NK-92 treated with Interleukin-12 subunit alpha and Interleukin-12 subunit beta, amount 100 ng/mL, for 24 hours (cell line): ENCODE measurements around the gene ZNF263.
A peak's percentile ranks its signal among the peaks of the same experiment; 100 is the strongest.

Experiments used
- DNase-seq: peaks from one replicate; lab custom pipeline; 2025; lab: John Stamatoyannopoulos, UW

The ZNF263 gene

DNA sequence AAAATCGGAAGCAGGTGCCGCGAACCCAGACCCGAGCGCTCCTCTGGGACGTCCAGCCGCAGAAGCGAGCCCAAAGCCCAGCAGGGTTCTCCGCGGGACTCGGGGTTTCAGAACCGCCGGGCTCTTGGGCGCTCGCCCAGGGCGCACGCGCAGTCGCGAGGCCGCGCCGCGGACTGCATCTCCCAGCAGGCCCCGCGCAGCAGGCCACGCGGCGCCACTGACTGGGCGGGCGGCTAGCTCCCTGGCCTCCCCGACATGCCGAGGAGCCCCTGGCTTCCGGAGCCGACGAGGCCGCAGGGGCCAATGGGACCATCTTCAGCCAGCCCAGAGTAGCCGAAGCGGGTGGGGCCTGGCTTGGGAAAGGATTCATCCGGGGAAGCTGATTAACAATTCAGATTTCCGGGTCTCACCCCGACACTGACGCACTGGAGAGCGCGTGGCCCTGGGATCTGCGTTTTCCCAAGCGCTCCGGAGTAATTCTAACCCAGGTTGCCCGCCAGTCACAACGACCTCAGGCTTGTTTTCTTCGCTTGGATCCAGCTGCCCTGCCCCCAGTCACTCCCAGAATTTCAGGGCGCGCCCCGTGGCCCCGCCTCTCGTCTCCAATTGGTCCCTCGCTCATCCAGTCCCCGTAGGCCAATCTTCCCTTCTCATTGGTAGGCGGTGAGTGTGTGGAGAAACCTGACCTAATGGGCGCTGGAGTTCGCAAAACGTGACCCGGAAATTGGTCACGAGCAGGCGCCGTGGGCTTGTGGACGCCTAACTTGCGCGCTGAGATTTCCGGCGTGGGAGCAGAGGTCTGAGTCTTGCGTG, at the start of gene ZNF263:
ZNF263 (plus strand) TSS at position 762 of the 813 bp plus-strand sequence. CDS start 328 bp downstream, outside the sequence.
- peak; percentile 94 for DNase-seq

DNA sequence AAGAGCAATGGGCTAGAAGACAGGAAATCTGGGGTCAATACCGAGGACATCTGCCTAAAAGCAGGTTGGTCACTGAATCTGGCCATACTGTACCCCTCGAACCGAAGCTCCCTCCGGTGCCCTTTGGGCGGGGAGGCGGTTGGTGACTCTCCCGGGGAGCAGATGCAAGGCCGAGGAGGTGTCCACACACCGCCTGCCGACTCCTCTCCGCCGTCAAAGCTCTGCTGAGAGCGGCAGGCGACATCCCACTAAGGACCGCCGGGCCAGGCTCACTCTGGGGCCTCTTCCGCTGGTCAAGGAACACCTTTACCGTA, 48.8 kb upstream of the ZNF263 start:
- DNase-seq = peak; percentile 46

DNA sequence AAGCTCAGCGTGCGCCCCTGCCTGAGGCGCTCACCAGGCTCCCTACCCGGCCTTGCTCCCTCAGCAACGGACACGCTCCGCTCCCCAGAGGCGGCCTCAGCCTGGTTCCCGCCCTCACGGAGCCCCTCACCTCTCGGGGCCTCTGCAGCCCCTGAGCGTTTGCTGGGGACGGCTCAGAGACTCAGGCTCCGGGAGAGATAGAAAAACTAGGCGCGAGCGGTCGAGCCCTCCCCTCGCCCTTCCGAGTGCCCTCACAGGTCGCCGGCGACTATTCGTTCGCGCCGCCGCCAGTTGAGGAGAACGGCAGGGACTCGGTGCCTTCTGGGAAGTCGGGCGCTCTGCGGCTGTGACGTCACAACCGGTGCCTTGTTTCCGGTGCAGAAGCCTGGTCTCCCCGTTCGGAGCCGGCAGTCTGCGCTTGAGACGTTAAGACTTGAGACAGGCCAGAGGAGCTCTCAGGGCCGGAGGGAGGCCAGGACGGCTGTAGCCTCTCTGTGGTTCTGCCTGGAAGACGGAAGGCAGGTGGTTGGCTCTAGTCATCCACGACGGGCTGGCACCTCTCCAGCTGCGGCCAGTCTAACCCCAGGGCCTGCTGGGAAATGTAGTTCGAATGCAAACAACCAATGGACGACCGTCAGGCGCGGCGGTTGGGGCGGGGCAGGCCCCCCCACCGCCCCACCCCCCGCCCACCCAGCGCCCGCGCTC, 48.3 kb upstream of the ZNF263 start, which contains the start of gene ZNF200:
ZNF200 (minus strand) TSS at position 302 of the 705 bp plus-strand sequence. CDS start 1,403 bp downstream, outside the sequence.
- DNase-seq = peak; percentile 91

DNA sequence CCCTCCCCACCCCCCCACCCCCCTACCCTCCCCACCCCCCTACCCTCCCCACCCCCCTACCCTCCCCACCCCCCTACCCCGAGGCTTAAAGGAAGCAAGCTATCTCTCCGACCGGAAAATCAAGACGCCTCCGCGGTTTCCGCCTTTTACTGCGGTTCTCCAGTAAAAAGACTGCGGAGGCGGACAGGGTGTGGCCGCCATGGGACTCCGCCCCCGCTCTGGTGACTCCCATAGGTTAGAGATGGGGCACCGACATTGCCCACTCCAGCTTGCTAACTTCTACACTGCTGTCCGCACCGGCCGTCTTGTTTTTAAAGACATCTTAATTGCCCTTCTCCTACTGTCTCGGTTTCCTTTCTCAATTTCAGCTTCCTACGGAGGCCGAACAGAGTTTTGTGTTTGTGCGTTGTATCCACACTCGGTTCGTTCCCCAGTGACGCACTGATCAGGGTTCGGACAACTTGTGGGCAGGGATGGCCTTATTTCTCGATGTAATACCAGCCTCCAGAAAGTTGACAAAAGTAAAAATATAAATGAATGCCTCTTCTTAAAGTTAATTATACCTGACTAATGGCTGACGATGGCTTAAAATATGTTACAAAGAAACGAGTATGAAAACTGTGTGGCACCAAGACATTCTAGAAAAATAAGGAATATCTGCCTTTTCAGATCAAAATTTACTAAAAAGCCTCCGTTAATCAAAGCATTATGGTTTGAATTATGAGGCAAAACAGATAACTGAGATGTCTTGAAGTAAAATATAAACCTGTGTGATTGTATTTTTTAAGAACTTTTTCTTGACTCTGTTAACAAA, 47.2 kb upstream of the ZNF263 start:
- no peak for DNase-seq

DNA sequence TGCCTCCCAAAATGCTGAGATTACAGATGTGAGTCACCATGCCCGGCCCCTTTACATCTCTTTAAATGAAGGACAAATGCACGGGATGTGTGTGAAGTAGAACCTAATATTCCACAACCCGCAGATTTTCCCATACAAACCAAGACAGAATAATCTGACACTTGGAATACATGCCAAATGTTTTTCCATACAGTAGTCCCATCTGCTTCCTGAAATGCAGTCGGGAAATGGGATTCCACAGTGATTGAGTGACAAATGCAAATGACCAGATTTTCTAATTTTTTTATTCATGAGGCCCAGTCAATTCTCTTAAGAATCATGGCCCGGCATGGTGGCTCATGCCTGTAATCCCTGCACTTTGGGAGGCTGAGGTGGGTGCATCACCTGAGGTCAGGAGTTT, 41.5 kb upstream of the ZNF263 start:
- no peak for DNase-seq

DNA sequence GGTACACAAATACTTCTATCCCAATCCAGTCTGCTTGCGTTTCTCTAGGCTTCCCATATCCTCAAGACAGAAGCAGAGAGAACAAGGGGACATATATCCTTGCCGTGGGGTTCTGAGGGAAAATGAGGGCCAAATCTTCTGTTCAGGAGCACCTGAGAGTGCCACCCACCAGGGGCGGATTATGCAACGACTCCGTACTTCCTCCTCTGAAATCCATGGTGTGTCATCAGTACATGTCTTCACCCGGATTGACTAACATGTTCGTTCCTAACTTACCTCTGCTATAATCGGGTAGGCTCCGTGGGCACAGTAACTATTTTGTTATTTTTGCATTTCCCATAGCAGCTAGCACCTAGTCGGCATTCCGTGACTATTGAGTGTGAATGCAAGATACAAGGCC, 40.6 kb upstream of the ZNF263 start:
- DNase-seq = no peak

DNA sequence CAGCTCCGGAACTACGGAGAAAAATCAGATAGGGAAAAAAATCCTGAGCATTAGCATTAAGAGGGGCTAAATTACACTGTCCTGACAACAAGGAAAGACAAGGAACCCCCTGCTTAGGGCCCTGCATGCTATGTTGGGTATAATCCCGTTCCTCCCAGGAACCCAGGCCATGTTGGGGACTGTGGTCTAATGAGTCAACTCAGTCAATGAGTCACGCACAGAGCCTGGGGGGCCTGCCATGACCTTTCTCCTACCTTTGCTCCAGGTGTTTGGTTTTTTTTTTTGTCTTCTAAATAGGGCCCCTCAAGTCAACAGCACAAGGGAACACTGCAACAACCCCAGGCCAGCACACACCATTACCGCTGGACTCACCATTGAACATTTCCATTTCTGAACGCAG, 39.4 kb upstream of the ZNF263 start:
- DNase-seq = peak; percentile 13

DNA sequence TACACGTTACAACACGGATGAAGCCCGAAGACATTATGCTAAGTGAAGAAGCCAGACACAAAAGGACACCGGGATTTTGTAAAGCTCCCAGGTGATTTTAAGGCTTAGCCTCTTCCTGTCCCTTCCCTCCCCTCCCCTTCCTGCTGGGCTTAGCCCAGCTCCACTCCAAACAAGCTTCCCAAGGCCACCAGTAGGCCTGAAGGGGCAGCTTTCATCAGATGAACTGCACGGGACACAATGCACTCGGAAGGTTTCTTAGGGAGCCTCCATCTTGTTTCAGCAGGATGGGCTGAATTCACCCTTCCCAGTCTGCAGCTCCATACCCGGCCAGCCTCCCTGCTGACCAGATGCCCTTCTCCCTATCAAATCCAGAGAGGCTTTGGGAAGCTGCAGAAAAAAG, 37.3 kb upstream of the ZNF263 start:
- DNase-seq = no peak

DNA sequence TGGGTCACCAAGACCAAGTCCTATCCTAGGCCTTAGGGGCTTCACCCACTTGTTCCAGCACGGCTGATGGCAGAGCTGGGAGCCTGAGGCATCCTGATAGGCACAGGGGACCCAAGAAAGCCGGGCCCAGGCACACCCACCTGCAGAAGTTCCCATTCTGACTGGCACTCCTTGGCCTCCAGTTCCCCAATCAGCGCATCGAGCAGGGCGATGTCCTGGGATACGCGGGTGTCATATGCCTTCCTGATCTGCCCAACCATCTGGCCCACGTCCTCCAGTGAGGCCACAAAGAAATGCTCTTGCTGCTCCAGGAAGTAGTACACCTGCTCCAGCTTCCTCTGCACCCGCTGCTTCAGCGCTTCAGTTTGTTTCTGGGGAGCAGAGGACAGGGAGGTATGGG, 36.4 kb upstream of the ZNF263 start:
- DNase-seq = no peak

DNA sequence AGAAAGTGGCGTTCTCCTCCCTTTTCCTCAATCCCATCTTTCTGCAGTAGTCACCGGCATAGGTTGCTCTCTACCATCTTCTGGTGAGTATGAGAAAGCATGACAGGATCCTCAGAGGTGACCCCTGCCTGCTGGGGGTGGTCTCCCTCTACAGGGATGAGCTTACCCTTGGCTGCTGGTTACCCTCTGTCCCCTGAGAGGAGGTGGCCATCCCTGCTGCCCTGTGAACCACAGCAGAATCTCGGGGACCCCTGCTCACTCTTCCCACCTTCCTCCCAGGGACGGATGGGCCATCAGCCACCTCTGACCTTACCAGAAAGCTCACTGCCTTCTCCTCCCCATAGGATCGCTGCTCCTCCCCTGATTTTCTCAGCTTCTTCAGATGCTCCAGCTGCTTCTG, 34.7 kb upstream of the ZNF263 start:
- DNase-seq = no peak

DNA sequence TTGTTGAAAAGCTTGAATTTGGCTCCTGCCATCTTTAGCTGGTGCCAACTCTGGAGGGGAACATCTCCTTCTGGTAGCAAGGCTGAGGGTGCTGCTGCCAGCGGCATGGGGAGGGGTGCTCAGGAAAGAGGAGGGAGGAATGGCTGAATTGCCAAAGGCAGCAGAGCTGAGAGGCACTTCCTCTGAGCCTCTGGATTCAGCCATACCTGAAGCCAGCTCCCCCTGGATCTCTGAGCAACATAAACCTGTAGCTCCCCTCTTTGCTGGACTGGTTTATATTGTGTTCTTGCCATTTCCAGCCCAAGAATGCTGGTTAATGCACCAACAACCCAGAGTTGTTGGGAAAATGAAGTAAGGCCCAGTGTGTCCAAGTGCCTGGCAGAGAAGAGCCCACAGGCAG, 34.3 kb upstream of the ZNF263 start:
- no peak for DNase-seq

DNA sequence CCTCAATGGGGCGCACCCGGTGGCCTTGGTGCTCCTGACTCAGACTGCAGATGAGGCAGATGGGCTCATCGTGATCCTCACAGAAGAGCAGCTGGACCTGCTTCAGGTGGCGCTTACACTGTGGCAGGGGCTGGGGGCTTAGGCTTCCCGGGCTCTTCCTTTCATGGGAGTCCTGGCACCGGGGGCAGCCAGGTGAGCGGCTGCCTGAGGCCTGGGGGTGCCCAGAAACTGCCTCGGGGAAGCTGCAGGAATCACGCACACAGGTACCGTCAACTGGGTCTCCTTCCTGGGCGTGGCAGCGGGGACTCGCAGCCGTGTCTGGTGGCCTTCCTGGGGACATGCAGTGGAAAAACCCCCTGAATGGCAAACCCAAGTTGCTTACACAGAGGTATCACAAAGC, 33.8 kb upstream of the ZNF263 start:
- no peak for DNase-seq

DNA sequence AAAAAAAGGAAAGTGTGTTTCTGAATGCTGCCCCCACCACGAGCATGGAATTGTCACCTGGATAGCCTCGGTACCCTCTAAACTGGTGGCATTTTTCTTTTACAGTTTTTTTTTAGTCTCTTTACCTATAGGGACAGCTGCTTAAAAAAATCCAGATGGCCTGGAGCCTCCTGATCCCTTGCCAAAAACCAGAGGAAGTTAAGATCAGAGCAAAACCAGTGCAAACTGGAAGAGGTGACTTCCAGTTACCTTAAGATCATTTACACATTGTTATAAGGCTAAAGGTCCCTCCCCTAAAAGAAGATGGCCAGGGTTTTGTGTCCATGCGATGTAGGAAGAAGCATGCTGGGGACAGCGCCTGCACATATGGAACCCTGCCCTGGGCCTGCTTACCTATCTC, 30.3 kb upstream of the ZNF263 start:
- DNase-seq = no peak

DNA sequence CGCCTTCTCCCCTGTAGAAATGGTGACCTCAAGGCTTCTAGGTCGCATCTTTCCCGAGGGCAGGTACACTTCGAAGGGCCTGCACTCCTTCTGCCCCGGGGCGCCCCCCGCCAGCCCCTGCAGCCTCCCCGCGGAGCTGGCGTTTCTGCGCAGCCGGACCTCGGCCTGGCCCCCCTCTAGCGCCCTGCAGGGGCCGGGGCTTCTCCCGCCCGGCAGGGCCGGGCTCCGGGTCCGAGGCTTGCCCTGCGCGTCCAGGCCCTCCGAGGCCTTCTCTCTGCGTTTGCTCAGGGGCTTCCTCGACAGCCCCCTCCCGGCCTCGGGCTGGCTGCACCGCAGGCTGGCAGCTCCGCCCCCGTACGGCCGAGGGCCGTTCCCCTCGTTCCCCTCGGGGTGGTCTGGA, 29.0 kb upstream of the ZNF263 start:
- no peak for DNase-seq

DNA sequence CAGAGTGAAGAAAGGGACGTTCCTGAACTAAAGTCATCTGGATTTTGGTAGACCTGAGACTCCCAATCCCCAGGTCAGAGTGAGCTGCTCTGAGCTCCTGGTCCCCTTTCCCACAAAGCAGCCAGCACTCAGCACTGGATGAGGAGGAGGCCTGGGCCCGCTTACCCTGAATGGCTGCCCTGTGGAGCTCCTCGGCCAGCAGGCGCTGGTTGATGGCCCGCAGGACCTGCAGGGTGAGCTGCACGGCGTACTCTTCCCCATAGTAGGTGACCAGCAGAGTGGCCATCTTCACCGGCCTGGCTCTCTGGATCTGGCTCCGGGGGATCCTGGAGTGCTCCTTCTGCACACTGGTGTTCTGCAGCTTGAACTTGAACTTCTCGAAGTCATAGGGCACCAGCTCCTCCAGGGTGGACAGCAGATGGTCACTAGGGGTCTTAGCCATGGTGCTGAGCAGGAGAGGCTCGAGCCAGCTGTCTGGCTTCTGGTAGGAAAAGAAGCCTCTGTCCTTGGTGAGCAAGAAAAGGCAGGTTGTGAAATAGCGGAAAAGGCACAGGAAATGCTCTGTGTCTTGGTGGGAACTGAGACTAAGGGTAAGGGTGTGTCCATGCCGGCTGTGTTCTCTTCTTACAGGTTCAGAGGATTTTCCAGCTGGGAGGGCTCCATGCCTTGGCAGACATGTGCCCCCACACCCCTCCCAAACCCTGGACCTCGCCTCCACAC, 27.0 kb upstream of the ZNF263 start, which contains the start of gene MEFV:
MEFV (minus strand) TSS at position 488 of the 720 bp plus-strand sequence; CDS start at position 442, 46 bp downstream.
- no peak for DNase-seq

DNA sequence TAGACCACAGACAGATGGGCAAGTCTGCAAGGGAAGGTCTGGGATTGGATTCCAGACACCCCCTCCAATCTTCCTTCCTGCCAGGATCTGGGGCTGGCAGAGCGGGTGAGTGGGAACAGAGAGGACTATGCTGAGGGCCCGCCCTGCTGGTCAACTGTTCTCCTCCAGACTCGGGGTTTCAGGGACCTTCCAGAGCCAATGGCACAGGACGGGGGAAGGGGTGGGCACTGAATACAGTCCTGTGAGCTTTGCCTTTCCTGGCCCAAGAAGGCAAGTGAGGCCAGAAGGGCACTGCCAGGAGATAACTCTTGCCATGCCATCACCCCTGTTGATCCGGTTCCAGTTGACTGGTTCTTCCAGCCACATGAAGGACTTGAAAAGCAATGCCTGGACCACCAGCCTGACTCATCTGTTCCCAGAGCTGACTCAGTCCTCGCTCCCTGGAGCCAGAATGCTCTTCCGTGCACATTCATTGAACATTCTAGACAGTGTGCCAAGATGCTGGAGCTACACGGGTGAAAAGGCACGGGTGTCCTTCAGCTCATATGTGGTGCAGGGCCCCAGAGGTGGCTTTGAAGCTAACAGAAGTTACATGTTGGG, 26.3 kb upstream of the ZNF263 start:
- no peak for DNase-seq

DNA sequence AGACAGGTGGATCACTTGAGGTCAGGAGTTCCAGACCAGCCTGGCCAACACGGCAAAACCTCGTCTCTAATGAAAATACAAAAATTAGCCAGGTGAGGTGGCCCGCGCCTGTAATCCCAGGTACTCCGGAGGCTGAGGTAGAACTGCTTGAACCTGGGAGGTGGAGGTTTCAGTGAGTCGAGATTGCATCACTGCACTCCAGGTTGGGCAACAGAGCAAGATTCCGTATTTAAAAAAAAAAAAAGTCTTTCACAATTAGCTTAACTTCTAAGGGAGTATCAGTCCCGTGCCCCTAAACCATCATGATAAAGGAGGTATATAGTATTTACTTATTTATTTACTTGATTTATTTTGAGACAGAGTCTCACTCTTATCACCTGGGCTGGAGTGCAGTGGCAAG, 23.5 kb upstream of the ZNF263 start:
- no peak for DNase-seq

DNA sequence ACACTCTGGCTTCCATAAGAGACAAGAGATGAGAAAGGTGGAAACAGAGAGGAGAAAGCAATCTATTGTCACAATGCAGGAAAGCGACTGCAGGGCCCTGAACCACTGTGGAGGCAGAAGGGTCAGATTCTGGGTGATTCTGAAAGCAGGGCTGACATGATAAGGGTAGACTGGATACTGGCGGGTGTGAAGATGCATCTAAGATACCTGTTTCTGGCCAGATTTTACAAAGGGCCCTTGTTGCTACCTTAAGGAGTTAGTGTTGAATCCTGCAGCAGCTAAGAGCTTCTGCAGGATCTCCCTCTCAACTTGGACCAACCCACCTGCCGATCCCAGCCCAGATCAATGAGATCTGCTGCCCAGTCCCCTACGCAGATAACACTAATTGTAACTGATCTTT, 20.8 kb upstream of the ZNF263 start:
- DNase-seq = no peak

DNA sequence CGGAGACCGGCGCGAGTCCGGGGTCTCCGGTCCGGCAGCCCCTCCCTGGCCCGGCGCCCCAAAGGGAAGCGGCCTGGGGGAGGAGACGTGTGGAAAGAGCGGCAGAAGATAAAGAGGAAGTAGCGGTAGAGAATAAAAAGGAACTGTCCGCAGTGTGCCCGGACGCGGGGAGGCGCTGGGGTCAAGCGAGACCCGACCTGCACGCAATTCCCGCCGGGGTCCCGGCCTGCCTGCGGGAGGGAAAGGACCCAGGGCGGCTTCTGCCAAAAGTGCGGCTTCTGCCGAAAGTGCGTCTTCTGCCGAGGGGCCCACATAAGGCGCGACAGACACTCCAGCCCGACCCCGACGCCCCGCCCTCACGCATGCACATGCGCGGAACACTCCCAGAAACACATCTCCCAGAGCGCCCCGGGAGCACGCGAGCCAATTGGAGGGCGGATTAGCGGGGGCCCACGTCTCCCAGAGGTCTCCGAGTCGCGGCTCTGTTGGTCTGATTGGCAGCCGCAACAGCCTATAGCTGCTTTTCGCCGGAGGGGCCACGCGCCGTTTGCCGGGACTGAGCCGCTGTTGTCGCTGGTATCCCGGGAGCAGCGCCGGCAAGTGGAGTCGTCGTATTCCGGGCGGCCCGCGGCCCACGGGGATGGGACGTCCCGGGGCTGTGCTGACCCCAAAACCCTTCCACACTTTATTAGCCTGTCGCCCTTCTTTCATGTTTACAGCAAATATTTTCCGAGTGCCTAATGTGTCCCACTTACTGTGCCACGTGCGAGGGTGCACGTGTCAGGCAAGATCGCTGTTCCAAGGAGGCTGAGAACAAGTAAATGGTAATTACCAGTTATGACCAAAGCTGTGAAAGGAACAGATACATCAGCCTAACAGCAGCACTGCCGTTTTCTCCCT, 18.9 kb upstream of the ZNF263 start:
- peak; percentile 99 for DNase-seq

DNA sequence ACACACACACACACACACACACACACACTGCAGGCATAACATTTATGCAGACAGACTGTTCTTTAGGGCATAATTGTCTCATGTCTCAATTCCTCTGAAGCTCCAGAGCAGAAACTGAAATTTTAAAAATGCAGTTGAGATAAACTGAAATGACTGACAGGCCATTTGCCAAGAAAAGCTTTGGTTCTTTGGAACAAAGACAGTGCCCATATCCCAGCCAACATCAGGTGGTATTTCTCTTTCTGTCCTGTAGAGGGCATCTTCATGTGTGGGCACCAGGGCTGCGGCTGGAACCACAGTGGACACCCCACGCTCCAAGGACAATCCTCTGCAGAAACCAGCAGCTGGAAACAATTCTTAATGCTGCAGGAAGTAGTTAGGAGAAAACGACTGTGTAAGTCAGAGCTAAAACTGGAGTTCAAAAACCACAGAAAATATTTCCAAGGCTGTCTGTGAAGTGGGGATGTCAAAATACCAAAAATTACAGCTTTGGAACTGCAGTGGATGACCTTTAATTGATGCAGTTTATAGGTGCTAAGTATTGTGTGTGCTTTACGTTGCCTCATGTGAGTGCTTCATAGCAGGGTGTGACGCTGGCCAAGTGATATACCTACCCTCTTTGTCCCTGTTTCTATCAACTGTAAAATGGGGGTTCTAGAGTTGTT, 16.3 kb upstream of the ZNF263 start:
- peak; percentile 9 for DNase-seq
